ENCODE data around the gene CHSY1. TPM values are rescaled to one million over a fixed set of nuclear protein-coding genes. Genes with fewer than 3 reads are reported as not detected.

The CHSY1 gene
- total and polyA plus RNA-seq, 2 of the 13 experiments (the other 11 are each of a cell fraction or from before 2014, with no cell fraction given): 13.3 to 13.7 TPM

GRCh38 chr15:101146118-101146702 is 105.6 kb downstream of the CHSY1 start:
- no peaks in the 10 kb centered on the region for H3K36me3 ChIP-seq (replicated peaks in 1 of 2; ENCODE audit: control insufficient read depth in 1 of 2, insufficient read depth in 2 of 2, low read length in 2 of 2)
- H3K27ac ChIP-seq (ENCODE audit: extremely low read length, insufficient read depth, low read length): no peak overlapping the region
- FAIRE-seq (no peak), ATAC-seq (no peak), DNase-seq (ENCODE audit: low spot score) (no peak)
- in situ Hi-C loops (cut with HindIII; ENCODE audit: extremely low pct_ligation_motif_present, low pct_unique_long_range_greater_than_20kb) (no loop called here), intact Hi-C loops (cut with micrococcal nuclease; ENCODE audit: unreplicated experiment) (no loop called here)
- peaks cover 21% of the 10 kb centered on the region for H3K4me1 ChIP-seq (ENCODE audit: insufficient read depth, low read length)
- H3K79me2 ChIP-seq (ENCODE audit: insufficient read depth, low read length): no peaks in the 10 kb centered on the region
- H3K4me3 ChIP-seq (replicated peaks in 1 of 3; ENCODE audit: insufficient read depth in 1 of 3, low read depth in 2 of 3, low read length in 3 of 3): no peak overlapping the region
- peaks cover 0 to 6% of the 10 kb centered on the region in 2 experiments; a peak in 3 of 5 replicates for H3K27me3 ChIP-seq (ENCODE audit: control insufficient read depth in 1 of 2, insufficient read depth in 2 of 2, low read length in 2 of 2)
- no TSS peak for BruUV-seq (replicated peaks)
- H3K9ac ChIP-seq (ENCODE audit: insufficient read depth, low read depth, low read length): no peak overlapping the region
- 68% methylated on average over 8 of the region's 8 CpGs for WGBS (ENCODE audit: low lambda C conversion rate)
- ChIA-PET CTCF (ENCODE audit: low intra/inter-chr PET ratio, low total read pairs) (no interaction called here), POLR2A (no interaction called here)
- no peaks in the 10 kb centered on the region for H3K9me3 ChIP-seq (ENCODE audit: low read length)
- TF ChIP-seq, protein P1, sequence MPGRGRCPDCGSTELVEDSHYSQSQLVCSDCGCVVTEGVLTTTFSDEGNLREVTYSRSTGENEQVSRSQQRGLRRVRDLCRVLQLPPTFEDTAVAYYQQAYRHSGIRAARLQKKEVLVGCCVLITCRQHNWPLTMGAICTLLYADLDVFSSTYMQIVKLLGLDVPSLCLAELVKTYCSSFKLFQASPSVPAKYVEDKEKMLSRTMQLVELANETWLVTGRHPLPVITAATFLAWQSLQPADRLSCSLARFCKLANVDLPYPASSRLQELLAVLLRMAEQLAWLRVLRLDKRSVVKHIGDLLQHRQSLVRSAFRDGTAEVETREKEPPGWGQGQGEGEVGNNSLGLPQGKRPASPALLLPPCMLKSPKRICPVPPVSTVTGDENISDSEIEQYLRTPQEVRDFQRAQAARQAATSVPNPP (CRISPR knock-in tag; IDR thresholded peaks at IDR 0.05): no peak
- TF ChIP-seq KLF15 (CRISPR knock-in tag; IDR thresholded peaks at IDR 0.05; ENCODE audit: borderline replicate concordance) (no peak), ZNF577 (CRISPR knock-in tag; IDR thresholded peaks at IDR 0.05; ENCODE audit: borderline replicate concordance, low read depth) (no peak), ZNF296 (CRISPR knock-in tag; conservative IDR thresholded peaks at IDR 0.05) (no peak), TERF1 (CRISPR knock-in tag; IDR thresholded peaks at IDR 0.05) (no peak), ZNF343 (CRISPR knock-in tag; IDR thresholded peaks at IDR 0.05) (no peak)
- TF ChIP-seq, protein P2, sequence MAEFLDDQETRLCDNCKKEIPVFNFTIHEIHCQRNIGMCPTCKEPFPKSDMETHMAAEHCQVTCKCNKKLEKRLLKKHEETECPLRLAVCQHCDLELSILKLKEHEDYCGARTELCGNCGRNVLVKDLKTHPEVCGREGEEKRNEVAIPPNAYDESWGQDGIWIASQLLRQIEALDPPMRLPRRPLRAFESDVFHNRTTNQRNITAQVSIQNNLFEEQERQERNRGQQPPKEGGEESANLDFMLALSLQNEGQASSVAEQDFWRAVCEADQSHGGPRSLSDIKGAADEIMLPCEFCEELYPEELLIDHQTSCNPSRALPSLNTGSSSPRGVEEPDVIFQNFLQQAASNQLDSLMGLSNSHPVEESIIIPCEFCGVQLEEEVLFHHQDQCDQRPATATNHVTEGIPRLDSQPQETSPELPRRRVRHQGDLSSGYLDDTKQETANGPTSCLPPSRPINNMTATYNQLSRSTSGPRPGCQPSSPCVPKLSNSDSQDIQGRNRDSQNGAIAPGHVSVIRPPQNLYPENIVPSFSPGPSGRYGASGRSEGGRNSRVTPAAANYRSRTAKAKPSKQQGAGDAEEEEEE (CRISPR knock-in tag; IDR thresholded peaks at IDR 0.05; ENCODE audit: borderline replicate concordance): no peak
- H2AFZ ChIP-seq (ENCODE audit: low read length): no peak overlapping the region
- H3K4me2 ChIP-seq (ENCODE audit: low read depth, low read length): no peak overlapping the region
- no peaks in the 10 kb centered on the region for H4K20me1 ChIP-seq (ENCODE audit: insufficient read depth, low read length)

Data from HepG2 (cell line).